Gastrocnemius medialis (tissue), 4 donors: Measurements from ENCODE around the gene OR2B6. TPM values are rescaled to one million over a fixed set of nuclear protein-coding genes. Genes with fewer than 3 reads are reported as not detected.

Source experiments
- ATAC-seq, 2 donors: fragments of 150-250 bp; one replicate each; pipeline ENCODE4 v1.9.1; 2016
- DNase-seq, 2 donors: peaks; one replicate each; pipeline ENCODE4 v3.0.0-alpha.2; 2019
- H3K27ac ChIP-seq, 4 donors: fragments of 200-600 bp; sonication (generic); 1 replicate in 1 of 4; 2 replicates in 3 of 4; pipeline ENCODE4 v1.5.1; 2016 to 2018; ENCODE audit warnings: mild to moderate bottlenecking in 2 of 4, moderate library complexity in 1 of 4
- H3K27me3 ChIP-seq, 3 donors: fragments of 200-600 bp; sonication (generic) in 2 of 3; 1 replicate in 1 of 3; 2 replicates in 2 of 3; pipeline versions ENCODE4 v1.5.1 to v1.6.0; 2016 to 2019; ENCODE audit warnings: mild to moderate bottlenecking in 1 of 3, moderate library complexity in 1 of 3
- H3K36me3 ChIP-seq, 2 donors: fragments of 200-600 bp; sonication (generic) in 1 of 2; one replicate each; pipeline ENCODE4 v1.5.1; 2017 to 2018
- H3K4me1 ChIP-seq, 2 donors: fragments of 200-600 bp; sonication (generic) in 1 of 2; one replicate each; pipeline ENCODE4 v1.5.1; 2016 to 2017; ENCODE audit warnings: mild to moderate bottlenecking in 2 of 2
- H3K4me3 ChIP-seq, 4 donors: fragments of 200-600 bp; sonication (generic) in 3 of 4; 1 replicate in 1 of 4; 2 replicates in 3 of 4; pipeline ENCODE4 v1.5.1; 2016 to 2019; ENCODE audit warnings: mild to moderate bottlenecking in 2 of 4
- H3K9me3 ChIP-seq, 3 donors: fragments of 200-600 bp; sonication (generic) in 2 of 3; 1 replicate in 1 of 3; 2 replicates in 2 of 3; pipeline ENCODE4 v1.5.1; 2016 to 2019
- POLR2A ChIP-seq, 2 donors: fragments of 450-650 bp; IDR thresholded peaks; one replicate each; pipeline ENCODE4 v1.6.1; 2017; ENCODE audit warnings: antibody characterized with exemption in 2 of 2, mild to moderate bottlenecking in 2 of 2, moderate library complexity in 2 of 2
- in situ Hi-C, 4 donors: fragments of 200-750 bp; cut with MboI; loops; one replicate each; pipeline versions ENCODE4 v1.15.0 to v1.8.0; 2017; ENCODE audit warnings: low sequenced_read_pairs in 4 of 4
- intact Hi-C: fragments of 100-400 bp; cut with DNase I; formaldehyde crosslinking; loops from one replicate; pipeline ENCODE4 v1.15.1; 2023; ENCODE audit warnings: low total_unique reads
- total RNA-seq, 4 donors: library from RNA; depleted of rRNA; stranded (reverse); fragments of >200 nt; gene quantifications; one replicate each; pipeline versions ENCODE4 v1.1.0 to v1.2.3, GENCODE V29; 2016
- TF ChIP-seq, protein P1 (sequence below), 5 experiments: fragments of 450-650 bp in 3 of 5; fragments of 200-600 bp in 2 of 5; sonication (generic) in 2 of 5; IDR thresholded peaks in 4 of 5; conservative IDR thresholded peaks in 1 of 5; 1 replicate in 4 of 5; 2 replicates in 1 of 5; pipeline ENCODE4 v1.5.1; 2016 to 2019; ENCODE audit warnings: antibody characterized with exemption in 5 of 5, mild to moderate bottlenecking in 3 of 5, moderate library complexity in 3 of 5

OR2B6 gene
- total RNA-seq, 4 donors from 2014 or later, result not detected

DNA sequence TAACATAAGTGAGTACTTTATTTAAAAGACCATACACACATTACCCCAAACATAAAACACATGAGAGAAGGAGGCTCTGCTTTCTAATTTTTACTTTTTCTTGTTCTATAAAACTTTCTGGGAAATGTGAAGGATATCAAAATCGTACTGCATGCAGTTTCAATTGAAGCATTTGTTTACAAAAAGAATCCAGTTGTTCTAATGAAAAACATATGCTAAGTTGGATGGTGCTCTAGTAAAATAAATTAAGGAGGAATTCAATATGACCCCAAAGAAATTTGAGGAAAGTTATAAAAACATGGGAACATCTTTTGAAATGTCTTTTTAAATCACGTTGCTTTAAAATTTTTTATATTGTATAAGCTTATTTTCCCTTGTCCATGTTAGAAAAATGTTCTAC lies 37.6 kb downstream of the OR2B6 start:
- Histone ChIP-seq H3K9me3 (no peaks in the 10 kb centered on the region), H3K27me3 (no peaks in the 10 kb centered on the region), H3K4me3 (no peak overlapping the region), H3K4me1 (no peaks in the 10 kb centered on the region), H3K27ac (no peak overlapping the region), H3K36me3 (no peaks in the 10 kb centered on the region)
- in situ Hi-C loops, result no loop called here
- intact Hi-C loops, result no loop called here
- TF ChIP-seq, protein P1, sequence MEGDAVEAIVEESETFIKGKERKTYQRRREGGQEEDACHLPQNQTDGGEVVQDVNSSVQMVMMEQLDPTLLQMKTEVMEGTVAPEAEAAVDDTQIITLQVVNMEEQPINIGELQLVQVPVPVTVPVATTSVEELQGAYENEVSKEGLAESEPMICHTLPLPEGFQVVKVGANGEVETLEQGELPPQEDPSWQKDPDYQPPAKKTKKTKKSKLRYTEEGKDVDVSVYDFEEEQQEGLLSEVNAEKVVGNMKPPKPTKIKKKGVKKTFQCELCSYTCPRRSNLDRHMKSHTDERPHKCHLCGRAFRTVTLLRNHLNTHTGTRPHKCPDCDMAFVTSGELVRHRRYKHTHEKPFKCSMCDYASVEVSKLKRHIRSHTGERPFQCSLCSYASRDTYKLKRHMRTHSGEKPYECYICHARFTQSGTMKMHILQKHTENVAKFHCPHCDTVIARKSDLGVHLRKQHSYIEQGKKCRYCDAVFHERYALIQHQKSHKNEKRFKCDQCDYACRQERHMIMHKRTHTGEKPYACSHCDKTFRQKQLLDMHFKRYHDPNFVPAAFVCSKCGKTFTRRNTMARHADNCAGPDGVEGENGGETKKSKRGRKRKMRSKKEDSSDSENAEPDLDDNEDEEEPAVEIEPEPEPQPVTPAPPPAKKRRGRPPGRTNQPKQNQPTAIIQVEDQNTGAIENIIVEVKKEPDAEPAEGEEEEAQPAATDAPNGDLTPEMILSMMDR (IDR thresholded peaks at IDR 0.05 in 4 of 5, conservative IDR thresholded peaks at IDR 0.05 in 1 of 5), result no peak
- no peak for TF ChIP-seq POLR2A (IDR thresholded peaks at IDR 0.05)
- no peak for ATAC-seq
- no peak for DNase-seq

DNA sequence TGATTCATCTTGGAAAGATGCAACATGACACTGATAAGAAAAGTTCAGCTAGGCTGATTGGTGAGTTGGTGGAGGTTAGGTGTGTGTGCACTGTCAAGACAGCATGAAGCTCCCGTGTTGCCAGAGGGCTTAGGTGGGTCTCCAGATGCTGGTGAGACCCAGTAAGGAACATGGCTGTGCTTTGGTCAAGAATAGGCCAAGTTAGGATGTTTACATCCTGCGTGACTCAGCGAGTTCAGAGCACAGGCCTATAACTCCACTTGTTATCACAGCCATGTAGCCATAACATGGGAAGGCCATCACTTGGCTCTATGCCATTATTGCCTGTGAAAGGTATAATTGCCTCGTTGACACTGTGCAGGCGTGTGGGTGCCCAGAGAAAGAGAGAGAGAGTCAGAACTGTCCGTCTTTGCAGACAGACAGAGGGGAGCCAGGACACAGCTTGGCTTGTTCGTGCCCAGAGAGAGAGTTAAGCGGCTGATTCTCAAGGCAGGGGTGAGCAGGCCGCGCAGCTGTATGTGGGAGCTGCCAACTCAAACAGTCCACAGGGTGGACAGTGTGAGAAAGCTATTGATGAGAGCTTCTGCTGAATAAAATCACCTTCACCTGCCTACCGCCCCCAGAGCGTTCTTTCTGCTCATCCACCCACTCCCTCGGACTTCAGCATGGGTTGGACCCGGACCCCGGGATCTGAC lies 43.5 kb downstream of the OR2B6 start:
- in situ Hi-C loops, result no loop called here
- DNase-seq (no peak), ATAC-seq (no peak)
- no peak overlapping the region for H3K4me3 ChIP-seq
- intact Hi-C loops, result no loop called here
- no peaks in the 10 kb centered on the region for H3K9me3 ChIP-seq
- H3K27ac ChIP-seq, result no peak overlapping the region
- no peaks in the 10 kb centered on the region for H3K4me1 ChIP-seq
- H3K27me3 ChIP-seq, result no peaks in the 10 kb centered on the region
- H3K36me3 ChIP-seq, result no peaks in the 10 kb centered on the region
- TF ChIP-seq, protein P1 (IDR thresholded peaks at IDR 0.05 in 4 of 5, conservative IDR thresholded peaks at IDR 0.05 in 1 of 5), result no peak

DNA sequence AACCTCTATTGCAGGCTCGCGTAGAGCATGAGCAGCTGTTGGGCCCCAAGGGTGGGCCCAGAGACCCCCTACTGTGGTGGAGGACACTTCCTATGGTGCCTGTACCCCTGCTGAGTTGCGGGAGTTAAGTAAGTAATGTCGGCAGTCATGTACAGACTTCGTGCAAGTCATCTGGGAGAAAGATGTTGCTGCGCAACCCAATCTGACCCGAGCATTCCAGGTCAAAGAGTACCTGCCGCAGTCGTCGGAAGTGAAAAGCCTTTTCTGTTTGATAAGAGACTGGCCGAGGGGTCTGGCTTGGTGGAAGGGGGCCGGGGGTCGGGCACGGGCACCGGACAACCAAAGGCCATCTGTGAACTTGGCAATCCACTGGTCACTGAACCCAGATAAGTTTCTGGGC lies 44.3 kb downstream of the OR2B6 start:
- no peaks in the 10 kb centered on the region for H3K4me1 ChIP-seq
- no peaks in the 10 kb centered on the region for H3K36me3 ChIP-seq
- in situ Hi-C loops, result no loop called here
- ATAC-seq (no peak), DNase-seq (no peak)
- no peak overlapping the region for H3K27ac ChIP-seq
- H3K27me3 ChIP-seq, result no peaks in the 10 kb centered on the region
- no peaks in the 10 kb centered on the region for H3K9me3 ChIP-seq
- intact Hi-C loops, result no loop called here
- TF ChIP-seq, protein P1 (IDR thresholded peaks at IDR 0.05 in 4 of 5, conservative IDR thresholded peaks at IDR 0.05 in 1 of 5), result no peak
- no peak for TF ChIP-seq POLR2A (IDR thresholded peaks at IDR 0.05)
- H3K4me3 ChIP-seq, result no peak overlapping the region

DNA sequence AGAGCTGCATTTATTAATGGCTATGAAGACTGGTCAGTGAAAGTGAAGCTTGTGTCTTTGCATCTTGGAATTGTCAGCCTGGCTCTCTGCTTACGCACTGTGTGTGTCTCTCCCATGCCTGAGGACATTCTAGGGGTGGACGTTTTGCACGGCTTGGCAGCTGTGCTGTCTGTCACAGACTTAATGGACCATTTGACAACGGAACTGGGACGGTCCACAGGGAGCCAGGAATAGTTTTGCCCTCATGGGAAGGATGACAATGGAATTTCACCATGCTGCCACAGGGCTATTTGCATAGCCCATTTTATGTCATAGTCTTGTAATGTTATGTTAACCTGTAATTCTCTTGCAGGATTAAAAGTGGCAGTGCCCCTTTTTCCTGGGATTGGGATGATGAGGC lies 44.7 kb downstream of the OR2B6 start:
- Histone ChIP-seq H3K4me3 (no peak overlapping the region), H3K36me3 (no peaks in the 10 kb centered on the region), H3K27me3 (no peaks in the 10 kb centered on the region), H3K9me3 (no peaks in the 10 kb centered on the region), H3K27ac (no peak overlapping the region), H3K4me1 (no peaks in the 10 kb centered on the region)
- ATAC-seq (no peak), DNase-seq (no peak)
- TF ChIP-seq, protein P1 (IDR thresholded peaks at IDR 0.05 in 4 of 5, conservative IDR thresholded peaks at IDR 0.05 in 1 of 5), result no peak
- TF ChIP-seq POLR2A (IDR thresholded peaks at IDR 0.05), result no peak
- intact Hi-C loops (no loop called here), in situ Hi-C loops (no loop called here)

DNA sequence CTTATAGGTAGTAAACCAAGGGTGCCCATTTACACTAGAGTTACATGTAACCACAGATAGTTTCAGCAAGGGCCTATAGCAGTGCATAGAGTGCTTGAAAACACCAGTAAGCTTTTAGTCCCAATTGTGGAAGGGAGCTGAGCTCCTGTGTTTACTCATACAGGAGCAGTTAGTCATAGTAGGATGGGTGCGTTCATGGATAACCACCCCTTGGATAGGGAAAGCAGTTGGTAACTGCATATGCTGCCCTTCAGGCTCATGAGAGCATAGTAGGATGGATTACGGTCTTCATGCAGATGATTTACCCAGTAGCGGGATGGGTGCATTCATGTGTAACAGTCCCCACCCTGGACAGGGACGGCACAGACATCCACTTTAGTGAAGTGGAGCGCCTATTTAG lies 45.1 kb downstream of the OR2B6 start:
- H3K4me3 ChIP-seq, result no peak overlapping the region
- intact Hi-C loops (no loop called here), in situ Hi-C loops (no loop called here)
- DNase-seq (no peak), ATAC-seq (no peak)
- H3K27ac ChIP-seq, result no peak overlapping the region
- no peaks in the 10 kb centered on the region for H3K27me3 ChIP-seq
- H3K9me3 ChIP-seq, result no peaks in the 10 kb centered on the region
- no peak for TF ChIP-seq POLR2A (IDR thresholded peaks at IDR 0.05)
- TF ChIP-seq, protein P1 (IDR thresholded peaks at IDR 0.05 in 4 of 5, conservative IDR thresholded peaks at IDR 0.05 in 1 of 5), result no peak
- no peaks in the 10 kb centered on the region for H3K36me3 ChIP-seq
- H3K4me1 ChIP-seq, result no peaks in the 10 kb centered on the region
